Right renal pelvis (tissue), 4 donors: ENCODE measurements around the gene VIM. TPM values are rescaled to one million over a fixed set of nuclear protein-coding genes. Genes with fewer than 3 reads are reported as not detected.
"Not testable (repeated sequence)": the region's sequence is repeated elsewhere in the genome, so short reads cannot be mapped to it uniquely, and the experiment has no call there.

Experiments used
- DNase-seq, 4 donors: peaks; one replicate each; pipeline ENCODE4 v3.0.0-alpha.2; 2013; ENCODE audit warnings: low read depth in 4 of 4, low spot score in 3 of 4, missing footprints in 1 of 4
- polyA plus RNA-seq, 4 donors: library from polyadenylated mRNA; unstranded; fragments of 120-200 nt; gene quantifications; one replicate each; pipeline ENCODE4 v1.2.1, GENCODE V29; 2013; ENCODE audit not compliant: insufficient read length in 4 of 4

The VIM gene
- polyA plus RNA-seq, 4 donors = 1,220 to 1,445 (median 1,244) TPM

GRCh38 chr10:17250736-17251135 lies 22.7 kb downstream of the VIM start:
- no peak for DNase-seq

DNA sequence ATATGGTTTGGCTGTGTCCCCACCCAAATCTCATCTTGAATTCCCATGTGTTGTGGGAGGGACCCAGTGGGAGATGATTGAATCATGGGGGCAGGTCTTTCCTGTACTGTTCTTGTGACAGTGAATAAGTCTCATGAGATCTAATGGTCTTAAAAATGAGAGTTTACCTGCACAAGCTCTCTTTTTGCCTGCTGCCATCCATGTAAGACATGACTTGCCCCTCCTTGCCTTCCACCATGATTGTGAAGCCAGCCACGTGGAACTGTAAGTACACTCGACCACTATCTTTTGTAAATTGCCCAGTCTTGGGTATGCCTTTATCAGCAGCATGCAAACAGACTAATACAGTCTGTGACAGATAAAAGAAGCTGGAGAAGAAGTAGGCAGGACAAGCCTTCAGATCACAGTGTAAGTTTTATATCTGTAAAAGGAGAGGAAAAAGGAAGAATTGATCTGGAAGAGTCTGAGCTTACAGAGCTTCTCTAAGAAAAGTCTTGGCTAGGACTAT lies 26.6 kb downstream of the VIM start:
- DNase-seq = not testable (repeated sequence)

DNA sequence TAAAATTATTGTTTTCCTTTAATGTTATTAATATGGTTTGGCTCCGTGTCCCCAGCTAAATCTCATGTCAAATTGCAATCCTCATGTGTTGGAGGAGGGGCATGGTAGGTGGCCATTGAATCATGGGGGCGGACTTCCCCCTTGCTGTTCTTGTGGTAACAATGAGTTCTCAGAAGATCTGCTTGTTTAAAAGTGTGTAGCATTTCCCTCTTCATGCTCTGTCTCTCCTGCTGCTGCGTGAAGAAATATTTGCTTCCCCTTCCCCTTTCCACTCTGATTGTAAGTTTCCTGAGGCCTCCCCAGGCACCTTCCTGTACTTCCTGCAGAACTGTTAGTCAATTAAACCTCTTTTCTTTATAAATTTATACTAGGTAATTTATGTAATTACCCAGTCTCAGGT lies 27.5 kb downstream of the VIM start:
- DNase-seq = no peak

GRCh38 chr10:17256051-17256450 lies 28.0 kb downstream of the VIM start:
- DNase-seq = no peak

DNA sequence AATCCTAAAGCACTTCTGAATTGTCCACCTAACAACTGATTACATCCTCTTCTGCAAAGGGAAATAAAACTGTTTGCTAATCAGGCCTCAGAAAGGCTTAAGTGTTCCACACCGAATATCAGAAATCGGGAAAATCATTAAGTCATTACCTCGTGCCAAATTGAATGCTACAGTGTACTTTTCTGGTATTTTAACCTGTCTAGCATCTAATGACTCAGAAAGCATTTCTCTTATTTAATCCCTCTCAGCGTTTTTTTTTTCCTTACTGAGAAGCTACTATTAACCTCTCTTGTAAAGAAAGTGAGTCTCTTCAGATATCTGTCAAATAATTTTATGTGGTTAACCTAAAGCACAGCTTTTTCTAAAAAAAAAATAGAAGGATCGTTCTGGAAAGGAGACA lies 28.6 kb downstream of the VIM start:
- no peak for DNase-seq

DNA sequence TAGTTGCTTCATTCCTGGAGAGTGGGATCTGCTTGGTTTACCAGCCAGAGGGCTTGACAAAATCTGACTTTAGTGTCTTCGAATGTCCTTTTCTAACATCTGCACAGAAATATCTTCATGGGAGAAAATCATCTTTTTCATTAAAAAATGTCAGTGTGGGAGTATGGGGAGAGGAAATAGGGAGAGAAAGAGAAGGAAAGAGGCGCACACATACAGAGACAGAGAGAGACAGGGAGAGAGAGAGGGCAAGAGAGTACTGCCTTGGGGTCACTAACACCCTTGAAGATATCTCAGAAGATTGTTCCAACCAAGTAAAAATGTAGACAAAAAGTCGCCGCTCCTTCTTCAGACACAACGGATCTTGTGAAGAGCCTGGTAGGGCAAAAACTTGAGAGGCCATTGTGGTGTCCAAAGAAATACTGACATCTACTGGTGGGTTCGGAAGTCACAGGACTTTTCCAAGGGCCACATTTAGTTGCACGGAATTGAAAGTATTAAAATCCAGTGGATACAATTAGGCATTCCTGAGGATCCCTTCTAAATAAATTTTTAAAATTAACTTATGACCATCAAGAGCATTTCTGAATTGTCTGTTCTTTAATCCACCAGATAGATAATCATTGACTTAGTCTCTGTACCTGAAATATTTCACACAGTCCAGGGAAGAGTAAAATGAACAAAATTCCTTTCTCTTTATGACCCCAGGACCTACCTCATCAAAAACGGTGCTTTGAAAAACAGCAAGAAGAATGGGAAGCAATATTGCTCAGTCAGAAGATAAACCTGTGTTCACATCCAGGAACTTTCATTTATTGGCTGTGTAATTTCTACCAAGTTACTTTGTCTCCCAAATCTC lies 29.7 kb downstream of the VIM start:
- DNase-seq = peak; percentile 44 to 65 (median 54)

DNA sequence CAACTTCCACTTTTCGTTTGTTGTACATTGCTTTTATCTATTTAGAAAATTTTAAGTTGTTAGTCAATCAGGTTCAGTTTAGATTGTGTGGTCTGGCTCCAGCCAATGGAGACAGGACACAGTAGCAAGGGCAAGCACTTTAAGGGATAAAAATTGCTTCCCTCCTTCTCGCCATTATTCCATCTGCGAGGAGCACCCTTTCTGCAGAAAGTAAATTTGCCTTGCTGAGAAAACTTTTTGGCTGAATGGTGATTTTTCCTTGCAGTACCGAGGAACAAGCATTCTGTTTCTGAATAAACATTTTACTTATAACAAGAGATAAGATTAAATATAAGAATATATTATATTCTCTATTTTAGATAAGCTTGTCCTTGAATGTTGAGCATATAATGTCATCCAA lies 34.5 kb downstream of the VIM start:
- no peak for DNase-seq

DNA sequence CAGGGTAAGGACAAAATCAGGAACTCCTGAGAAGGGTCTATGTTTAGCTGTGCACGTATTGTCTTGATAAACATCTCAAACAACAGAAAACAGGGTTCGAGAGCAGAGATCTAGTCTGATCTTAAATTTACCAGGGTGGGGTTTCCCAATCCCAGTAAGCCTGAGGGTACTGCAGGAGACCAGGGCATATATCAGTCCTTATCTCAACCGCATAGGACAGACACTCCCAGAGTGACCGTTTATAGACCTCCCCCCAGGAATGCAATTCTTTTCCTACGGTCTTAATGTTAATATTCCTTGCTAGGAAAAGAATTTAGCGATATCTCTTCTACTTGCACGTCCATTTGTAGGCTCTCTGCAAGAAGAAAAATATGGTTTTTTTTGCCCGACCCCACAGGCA lies 35.5 kb downstream of the VIM start:
- no peak for DNase-seq

DNA sequence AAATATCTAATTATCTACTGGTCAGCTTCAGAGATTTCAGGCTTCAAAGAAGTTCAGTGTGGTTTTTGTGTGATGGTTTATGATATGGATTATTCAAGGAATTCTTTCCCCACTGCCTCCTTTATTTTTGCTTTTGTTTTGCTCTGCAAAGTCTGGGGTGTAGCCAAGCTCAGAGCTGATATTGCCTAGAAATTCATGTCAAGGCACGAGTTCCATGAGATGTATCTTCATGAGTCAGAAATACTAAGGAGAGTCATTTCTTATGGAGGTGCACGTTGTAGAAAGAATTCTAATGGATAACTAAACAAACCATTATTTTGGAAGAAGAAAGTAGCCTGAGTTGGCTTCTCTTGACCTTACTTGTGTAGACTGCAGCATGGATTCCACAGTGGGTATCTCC lies 37.4 kb downstream of the VIM start:
- no peak for DNase-seq

- not testable (repeated sequence) for DNase-seq
These were observed 38.5 kb downstream of the VIM start for GRCh38 chr10:17266549-17266948.

- no peak for DNase-seq
These were observed 44.6 kb downstream of the VIM start for GRCh38 chr10:17272648-17273047.

GRCh38 chr10:17273403-17273802 lies 45.4 kb downstream of the VIM start:
- no peak for DNase-seq

DNA sequence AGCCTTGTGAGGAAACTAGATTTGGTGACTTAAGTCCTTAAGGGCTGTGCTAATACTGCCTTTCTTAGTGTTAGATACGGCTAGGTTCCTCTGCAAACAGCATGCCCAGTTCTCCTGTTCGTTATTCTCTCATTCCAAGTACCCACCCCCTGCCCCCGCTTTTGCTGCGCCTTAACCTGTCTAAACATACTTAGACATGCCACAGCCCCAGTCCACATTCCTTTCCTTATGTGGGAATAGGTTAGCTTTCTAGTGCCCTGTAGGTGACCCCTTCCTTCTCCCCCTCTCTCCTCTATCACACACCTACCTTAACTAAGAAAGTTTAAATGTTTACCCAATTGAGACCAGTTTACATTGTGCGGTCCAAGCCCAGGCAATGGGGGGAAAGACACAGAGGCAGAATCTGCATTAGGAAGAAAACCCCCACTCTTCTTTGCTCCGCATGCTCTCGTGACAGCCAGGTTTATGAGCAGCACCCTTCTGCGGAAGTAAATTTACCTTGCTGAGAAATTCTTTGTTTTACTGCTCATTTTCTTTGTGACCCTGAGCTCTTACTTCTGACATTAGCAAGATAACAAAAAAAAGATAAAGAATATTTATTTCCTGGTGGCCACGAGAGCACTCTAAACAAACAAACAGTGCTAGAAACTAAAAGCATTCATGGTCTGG lies 48.8 kb downstream of the VIM start:
- DNase-seq = no peak

DNA sequence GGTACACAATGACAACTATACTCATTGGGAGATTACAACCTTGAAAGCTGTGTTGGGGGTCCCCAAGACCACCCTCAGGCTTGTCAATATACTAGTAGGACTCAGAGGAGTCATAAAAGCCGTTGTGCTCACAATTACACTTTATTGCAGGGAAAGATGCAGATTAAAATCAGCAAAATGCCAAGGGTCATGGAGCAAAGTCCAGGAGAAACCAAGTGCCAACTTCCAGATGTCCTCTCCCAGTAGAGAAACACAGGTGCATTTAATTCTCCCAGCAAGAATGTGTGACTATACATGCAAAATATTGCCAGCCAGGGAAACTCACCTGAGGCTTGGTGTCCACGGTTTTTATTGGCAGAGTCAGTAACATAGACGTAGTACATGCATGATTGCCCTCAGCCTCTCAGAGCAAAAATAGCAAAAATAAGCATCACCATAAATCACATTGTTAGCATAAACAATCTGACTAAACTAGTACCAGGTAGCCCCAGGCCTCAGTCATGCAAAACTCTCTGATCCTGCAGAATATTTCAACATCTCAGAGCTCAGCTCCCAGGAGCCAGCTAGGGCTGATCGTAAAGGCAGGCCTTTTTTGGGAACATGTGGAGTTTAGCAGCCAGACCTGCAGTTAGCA lies 50.7 kb downstream of the VIM start:
- DNase-seq = no peak

DNA sequence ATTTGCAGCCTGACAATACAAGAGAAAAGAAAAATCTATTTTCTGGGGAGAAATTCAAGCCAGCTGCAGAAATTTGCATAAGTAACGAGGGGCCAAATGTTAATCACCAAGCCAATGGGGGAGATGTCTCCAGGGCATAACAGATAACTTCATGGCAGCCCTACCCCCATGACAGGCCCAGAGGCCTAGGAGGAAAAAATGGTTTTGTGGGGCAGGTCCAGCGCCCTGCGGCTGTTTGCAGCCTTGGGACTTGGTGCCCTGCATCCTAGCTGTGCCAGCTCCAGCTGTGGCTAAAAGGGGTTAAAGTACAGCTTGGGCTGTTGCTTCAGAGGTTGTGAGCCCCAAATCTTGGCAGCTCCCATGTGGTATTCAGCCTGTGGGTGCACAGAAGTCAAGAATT lies 54.3 kb downstream of the VIM start:
- no peak for DNase-seq

- no peak for DNase-seq
These were observed 58.8 kb downstream of the VIM start for GRCh38 chr10:17286562-17287550.
